GM12878 (cell line): ENCODE data around the gene DUS2.

Experiments
- HDGF ChIP-seq: fragments of 450-650 bp; IDR thresholded peaks from 2 replicates; pipeline ENCODE4 v1.6.1; 2016; ENCODE audit warnings: antibody characterized with exemption
- JUNB ChIP-seq: IDR thresholded peaks from 2 replicates; pipeline ENCODE4 v1.6.1; 2016; ENCODE audit warnings: antibody characterized with exemption, mild to moderate bottlenecking
- MXI1 ChIP-seq: fragments of 150-350 bp; IDR thresholded peaks from 2 replicates; pipeline ENCODE4 v1.6.1; 2011; ENCODE audit warnings: low read depth, mild to moderate bottlenecking, inconsistent platforms, low read length, improper control_type of control experiment
- NFYA ChIP-seq: IDR thresholded peaks from 2 replicates; pipeline ENCODE4 v1.6.1; 2011; ENCODE audit warnings: low read depth, mild to moderate bottlenecking, low read length, improper control_type of control experiment, borderline replicate concordance
- RB1 ChIP-seq: fragments of 450-650 bp; formaldehyde crosslinking; IDR thresholded peaks from 2 replicates; pipeline ENCODE4 v1.6.1; 2017; ENCODE audit warnings: mild to moderate bottlenecking, borderline replicate concordance
- SRF ChIP-seq, 2 experiments: IDR thresholded peaks; 2 replicates each; pipeline ENCODE4 v1.6.1; 2011; ENCODE audit warnings: low read depth in 2 of 2, low read length in 2 of 2, mild to moderate bottlenecking in 1 of 2, moderate library complexity in 1 of 2
- TCF3 ChIP-seq: IDR thresholded peaks from 2 replicates; pipeline ENCODE4 v1.6.1; 2012; ENCODE audit warnings: low read depth, mild to moderate bottlenecking, low read length, borderline replicate concordance; ENCODE audit not compliant: insufficient read depth
- YBX1 ChIP-seq: fragments of 450-650 bp; IDR thresholded peaks from 2 replicates; pipeline ENCODE4 v1.6.1; 2016; ENCODE audit warnings: antibody characterized with exemption
- ZNF384 ChIP-seq: IDR thresholded peaks from 2 replicates; pipeline ENCODE4 v1.6.1; 2012; ENCODE audit warnings: low read depth, mild to moderate bottlenecking, low read length, improper control_type of control experiment, borderline replicate concordance
- TF ChIP-seq, protein P1 (sequence below): IDR thresholded peaks from 2 replicates; pipeline ENCODE4 v1.6.1; 2011; ENCODE audit warnings: low read depth, mild to moderate bottlenecking, low read length, moderate library complexity, borderline replicate concordance; ENCODE audit errors: extremely low read depth
- TF ChIP-seq, protein P2 (sequence below): IDR thresholded peaks from 2 replicates; pipeline ENCODE4 v1.6.1; 2012; ENCODE audit warnings: low read depth, low read length, improper control_type of control experiment
- TF ChIP-seq, protein P3 (sequence below): IDR thresholded peaks from 2 replicates; pipeline ENCODE4 v1.6.1; 2011; ENCODE audit warnings: low read depth, low read length, improper control_type of control experiment, borderline replicate concordance
- TF ChIP-seq, protein P4 (sequence below), 3 experiments: IDR thresholded peaks in 2 of 3; conservative IDR thresholded peaks in 1 of 3; 2 replicates each; pipeline ENCODE4 v1.5.1; 2011; ENCODE audit warnings: low read depth in 3 of 3, low read length in 3 of 3, mild to moderate bottlenecking in 3 of 3, control low read depth in 2 of 3, moderate library complexity in 2 of 3, inconsistent platforms in 1 of 3, mixed read lengths in 1 of 3; ENCODE audit not compliant: control insufficient read depth in 2 of 3, insufficient read depth in 1 of 3; ENCODE audit errors: extremely low read depth in 1 of 3
- TF ChIP-seq, protein P5 (sequence below): IDR thresholded peaks from 2 replicates; pipeline ENCODE4 v1.6.1; 2012; ENCODE audit warnings: mild to moderate bottlenecking, low read depth, low read length

DNA sequence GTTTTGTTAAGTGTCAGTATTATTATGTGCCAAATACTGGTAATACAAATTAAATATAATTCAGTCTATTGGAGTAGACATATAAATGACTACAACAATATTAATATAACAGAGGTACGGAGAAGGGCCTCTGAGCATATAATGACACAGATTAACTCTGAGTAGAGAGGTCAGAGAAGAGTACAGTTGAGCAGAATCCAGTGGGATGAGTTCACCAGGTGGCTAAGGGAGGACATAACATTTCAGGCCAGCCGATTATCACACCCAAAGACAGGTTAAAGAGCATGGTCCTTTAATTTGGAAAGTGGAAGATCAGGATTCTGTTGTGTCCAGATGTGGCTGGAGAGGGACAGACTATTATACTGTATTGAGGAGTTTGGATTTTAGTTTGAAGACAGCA, 73.4 kb downstream of the DUS2 start:
- TF ChIP-seq NFYA: no peak
- TF ChIP-seq, protein P1, sequence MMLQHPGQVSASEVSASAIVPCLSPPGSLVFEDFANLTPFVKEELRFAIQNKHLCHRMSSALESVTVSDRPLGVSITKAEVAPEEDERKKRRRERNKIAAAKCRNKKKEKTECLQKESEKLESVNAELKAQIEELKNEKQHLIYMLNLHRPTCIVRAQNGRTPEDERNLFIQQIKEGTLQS: no peak
- TF ChIP-seq SRF (IDR thresholded peaks at IDR 0.05; ENCODE audit: low read depth in 2 of 2, low read length in 2 of 2): no peak
- TF ChIP-seq JUNB: no peak
- TF ChIP-seq ZNF384: no peak
- TF ChIP-seq, protein P2, sequence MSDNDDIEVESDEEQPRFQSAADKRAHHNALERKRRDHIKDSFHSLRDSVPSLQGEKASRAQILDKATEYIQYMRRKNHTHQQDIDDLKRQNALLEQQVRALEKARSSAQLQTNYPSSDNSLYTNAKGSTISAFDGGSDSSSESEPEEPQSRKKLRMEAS: no peak
- TF ChIP-seq, protein P3, sequence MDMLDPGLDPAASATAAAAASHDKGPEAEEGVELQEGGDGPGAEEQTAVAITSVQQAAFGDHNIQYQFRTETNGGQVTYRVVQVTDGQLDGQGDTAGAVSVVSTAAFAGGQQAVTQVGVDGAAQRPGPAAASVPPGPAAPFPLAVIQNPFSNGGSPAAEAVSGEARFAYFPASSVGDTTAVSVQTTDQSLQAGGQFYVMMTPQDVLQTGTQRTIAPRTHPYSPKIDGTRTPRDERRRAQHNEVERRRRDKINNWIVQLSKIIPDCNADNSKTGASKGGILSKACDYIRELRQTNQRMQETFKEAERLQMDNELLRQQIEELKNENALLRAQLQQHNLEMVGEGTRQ: no peak
- TF ChIP-seq, protein P4, sequence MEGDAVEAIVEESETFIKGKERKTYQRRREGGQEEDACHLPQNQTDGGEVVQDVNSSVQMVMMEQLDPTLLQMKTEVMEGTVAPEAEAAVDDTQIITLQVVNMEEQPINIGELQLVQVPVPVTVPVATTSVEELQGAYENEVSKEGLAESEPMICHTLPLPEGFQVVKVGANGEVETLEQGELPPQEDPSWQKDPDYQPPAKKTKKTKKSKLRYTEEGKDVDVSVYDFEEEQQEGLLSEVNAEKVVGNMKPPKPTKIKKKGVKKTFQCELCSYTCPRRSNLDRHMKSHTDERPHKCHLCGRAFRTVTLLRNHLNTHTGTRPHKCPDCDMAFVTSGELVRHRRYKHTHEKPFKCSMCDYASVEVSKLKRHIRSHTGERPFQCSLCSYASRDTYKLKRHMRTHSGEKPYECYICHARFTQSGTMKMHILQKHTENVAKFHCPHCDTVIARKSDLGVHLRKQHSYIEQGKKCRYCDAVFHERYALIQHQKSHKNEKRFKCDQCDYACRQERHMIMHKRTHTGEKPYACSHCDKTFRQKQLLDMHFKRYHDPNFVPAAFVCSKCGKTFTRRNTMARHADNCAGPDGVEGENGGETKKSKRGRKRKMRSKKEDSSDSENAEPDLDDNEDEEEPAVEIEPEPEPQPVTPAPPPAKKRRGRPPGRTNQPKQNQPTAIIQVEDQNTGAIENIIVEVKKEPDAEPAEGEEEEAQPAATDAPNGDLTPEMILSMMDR (IDR thresholded peaks at IDR 0.05 in 2 of 3, conservative IDR thresholded peaks at IDR 0.05 in 1 of 3; ENCODE audit: control insufficient read depth in 2 of 3, extremely low read depth in 1 of 3, insufficient read depth in 1 of 3, low read depth in 3 of 3, low read length in 3 of 3): no peak
- no peak for TF ChIP-seq MXI1
- no peak for TF ChIP-seq HDGF
- TF ChIP-seq YBX1: no peak
- no peak for TF ChIP-seq TCF3
- no peak for TF ChIP-seq RB1
- TF ChIP-seq, protein P5, sequence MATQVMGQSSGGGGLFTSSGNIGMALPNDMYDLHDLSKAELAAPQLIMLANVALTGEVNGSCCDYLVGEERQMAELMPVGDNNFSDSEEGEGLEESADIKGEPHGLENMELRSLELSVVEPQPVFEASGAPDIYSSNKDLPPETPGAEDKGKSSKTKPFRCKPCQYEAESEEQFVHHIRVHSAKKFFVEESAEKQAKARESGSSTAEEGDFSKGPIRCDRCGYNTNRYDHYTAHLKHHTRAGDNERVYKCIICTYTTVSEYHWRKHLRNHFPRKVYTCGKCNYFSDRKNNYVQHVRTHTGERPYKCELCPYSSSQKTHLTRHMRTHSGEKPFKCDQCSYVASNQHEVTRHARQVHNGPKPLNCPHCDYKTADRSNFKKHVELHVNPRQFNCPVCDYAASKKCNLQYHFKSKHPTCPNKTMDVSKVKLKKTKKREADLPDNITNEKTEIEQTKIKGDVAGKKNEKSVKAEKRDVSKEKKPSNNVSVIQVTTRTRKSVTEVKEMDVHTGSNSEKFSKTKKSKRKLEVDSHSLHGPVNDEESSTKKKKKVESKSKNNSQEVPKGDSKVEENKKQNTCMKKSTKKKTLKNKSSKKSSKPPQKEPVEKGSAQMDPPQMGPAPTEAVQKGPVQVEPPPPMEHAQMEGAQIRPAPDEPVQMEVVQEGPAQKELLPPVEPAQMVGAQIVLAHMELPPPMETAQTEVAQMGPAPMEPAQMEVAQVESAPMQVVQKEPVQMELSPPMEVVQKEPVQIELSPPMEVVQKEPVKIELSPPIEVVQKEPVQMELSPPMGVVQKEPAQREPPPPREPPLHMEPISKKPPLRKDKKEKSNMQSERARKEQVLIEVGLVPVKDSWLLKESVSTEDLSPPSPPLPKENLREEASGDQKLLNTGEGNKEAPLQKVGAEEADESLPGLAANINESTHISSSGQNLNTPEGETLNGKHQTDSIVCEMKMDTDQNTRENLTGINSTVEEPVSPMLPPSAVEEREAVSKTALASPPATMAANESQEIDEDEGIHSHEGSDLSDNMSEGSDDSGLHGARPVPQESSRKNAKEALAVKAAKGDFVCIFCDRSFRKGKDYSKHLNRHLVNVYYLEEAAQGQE: no peak
